Measurements from ENCODE around the gene POLR3C.

The POLR3C gene

DNA sequence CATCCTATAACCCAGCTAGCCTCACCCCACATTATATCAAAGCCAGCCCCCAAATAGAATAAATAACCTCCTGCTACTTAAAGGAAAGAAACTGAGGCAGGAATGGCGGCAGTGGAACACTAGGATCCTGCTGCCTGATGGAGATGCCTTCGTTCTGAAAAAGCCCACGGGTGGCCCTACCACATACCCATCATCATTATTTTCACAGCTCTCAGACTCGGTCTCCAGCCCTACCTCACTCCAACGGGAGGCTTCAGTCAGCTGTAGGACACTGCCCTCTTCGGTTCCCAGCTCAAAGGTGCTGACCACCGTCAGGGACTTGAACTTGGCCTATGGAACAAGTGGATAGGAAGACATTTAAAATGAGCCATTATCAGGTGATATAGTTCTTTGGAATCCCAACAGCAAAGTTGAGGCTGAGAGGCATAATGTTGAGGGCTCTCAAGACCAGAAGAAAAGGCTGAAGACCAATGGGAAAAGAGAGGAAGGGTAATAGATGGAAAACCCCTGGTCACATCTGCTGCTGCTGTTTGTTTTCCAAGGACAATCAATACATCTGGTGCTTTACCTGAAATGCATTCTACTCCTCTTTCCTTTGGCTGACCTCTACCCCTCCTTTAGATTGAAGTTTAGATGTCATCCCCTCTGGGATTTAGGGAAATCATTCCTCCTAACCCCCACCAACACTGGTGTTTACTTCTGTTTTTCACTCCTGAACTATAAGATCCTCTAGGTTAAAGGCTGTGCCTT, 69.5 kb downstream of the POLR3C start:
- Histone ChIP-seq H3K9ac (ENCODE audit: low read depth, low read length) (no peak overlapping the region), H3K4me1 (ENCODE audit: control insufficient read depth, insufficient read depth, low read length) (peaks cover 5% of the 10 kb centered on the region), H3K4me3 (ENCODE audit: low read depth, low read length) (no peak overlapping the region), H3K36me3 (ENCODE audit: control insufficient read depth, insufficient read depth, low read length) (no peaks in the 10 kb centered on the region), H3K27me3 (ENCODE audit: control insufficient read depth, insufficient read depth, low read length) (peaks cover 2% of the 10 kb centered on the region), H3K9me3 (ENCODE audit: control insufficient read depth, insufficient read depth, low read length) (no peaks in the 10 kb centered on the region)
